ENCODE results near the gene LSM11.
A peak's percentile ranks its signal among the peaks of the same experiment; 100 is the strongest.

LSM11 gene

GRCh38 chr5:157729858-157730257 lies 13.7 kb upstream of the LSM11 start:
- Histone ChIP-seq H3K9me3 (ENCODE audit: severe bottlenecking) (no peaks in the 10 kb centered on the region), H3K4me1 (ENCODE audit: insufficient read depth, poor library complexity, severe bottlenecking) (peaks cover 5% of the 10 kb centered on the region), H3K4me3 (ENCODE audit: severe bottlenecking) (no peak overlapping the region), H3K27ac (ENCODE audit: poor library complexity, severe bottlenecking) (no peak overlapping the region), H3K36me3 (ENCODE audit: low read depth) (peaks cover 25% of the 10 kb centered on the region), H3K27me3 (ENCODE audit: insufficient read depth, poor library complexity, severe bottlenecking) (no peaks in the 10 kb centered on the region)
- no peak for TF ChIP-seq CTCF (IDR thresholded peaks at IDR 0.05; ENCODE audit: poor library complexity, severe bottlenecking)
- ATAC-seq (ENCODE audit: low read depth) (no peak), DNase-seq (ENCODE audit: low spot score) (no peak)

GRCh38 chr5:157730900-157731271 lies 12.6 kb upstream of the LSM11 start:
- no peaks in the 10 kb centered on the region for H3K9me3 ChIP-seq (ENCODE audit: severe bottlenecking)
- DNase-seq (ENCODE audit: low spot score) = no peak
- H3K4me1 ChIP-seq (ENCODE audit: insufficient read depth, poor library complexity, severe bottlenecking) = peaks cover 5% of the 10 kb centered on the region
- peaks cover 33% of the 10 kb centered on the region for H3K36me3 ChIP-seq (ENCODE audit: low read depth)
- TF ChIP-seq CTCF (IDR thresholded peaks at IDR 0.05; ENCODE audit: poor library complexity, severe bottlenecking) = no peak
- no peaks in the 10 kb centered on the region for H3K27me3 ChIP-seq (ENCODE audit: insufficient read depth, poor library complexity, severe bottlenecking)
- ATAC-seq (ENCODE audit: low read depth) = no peak
- H3K4me3 ChIP-seq (ENCODE audit: severe bottlenecking) = peak overlapping the region; percentile 57
- H3K27ac ChIP-seq (ENCODE audit: poor library complexity, severe bottlenecking) = peak overlapping the region; percentile 54

- DNase-seq (ENCODE audit: low spot score) = peak; percentile 99
- Histone ChIP-seq H3K27me3 (ENCODE audit: insufficient read depth, poor library complexity, severe bottlenecking) (no peaks in the 10 kb centered on the region), H3K36me3 (ENCODE audit: low read depth) (peaks cover 36% of the 10 kb centered on the region), H3K9me3 (ENCODE audit: severe bottlenecking) (no peaks in the 10 kb centered on the region), H3K27ac (ENCODE audit: poor library complexity, severe bottlenecking) (peak within 1 kb of the TSS; percentile 54), H3K4me3 (ENCODE audit: severe bottlenecking) (peak within 1 kb of the TSS; percentile 57), H3K4me1 (ENCODE audit: insufficient read depth, poor library complexity, severe bottlenecking) (peaks cover 5% of the 10 kb centered on the region)
- TF ChIP-seq CTCF (IDR thresholded peaks at IDR 0.05; ENCODE audit: poor library complexity, severe bottlenecking) = no peak
- ATAC-seq (ENCODE audit: low read depth) = peak; percentile 98
These were observed 12.0 kb upstream of the LSM11 start, which contains the start of gene THG1L for GRCh38 chr5:157731272-157732129. THG1L (plus strand) TSS chr5:157731420; CDS start chr5:157731441, 21 bp downstream.

- H3K4me3 ChIP-seq (ENCODE audit: severe bottlenecking) = no peak overlapping the region
- no peak overlapping the region for H3K27ac ChIP-seq (ENCODE audit: poor library complexity, severe bottlenecking)
- H3K36me3 ChIP-seq (ENCODE audit: low read depth) = peaks cover 41% of the 10 kb centered on the region
- no peak for TF ChIP-seq CTCF (IDR thresholded peaks at IDR 0.05; ENCODE audit: poor library complexity, severe bottlenecking)
- no peaks in the 10 kb centered on the region for H3K9me3 ChIP-seq (ENCODE audit: severe bottlenecking)
- DNase-seq (ENCODE audit: low spot score) (no peak), ATAC-seq (ENCODE audit: low read depth) (no peak)
- no peaks in the 10 kb centered on the region for H3K27me3 ChIP-seq (ENCODE audit: insufficient read depth, poor library complexity, severe bottlenecking)
- peaks cover 5% of the 10 kb centered on the region for H3K4me1 ChIP-seq (ENCODE audit: insufficient read depth, poor library complexity, severe bottlenecking)
These were observed 11.4 kb upstream of the LSM11 start for GRCh38 chr5:157732130-157732514.
